Astrocyte (in vitro differentiated cells and primary cell): Measurements from ENCODE around the gene PLXNA3. TPM values are rescaled to one million over a fixed set of nuclear protein-coding genes. Genes with fewer than 3 reads are reported as not detected.

Experiments used
- DNase-seq: peaks from one replicate; pipeline ENCODE4 v3.0.0-alpha.2; 2010; ENCODE audit warnings: low read depth
- FAIRE-seq: peaks from 2 replicates; lab custom pipeline; 2011; peaks lifted over from hg19 to GRCh38; lab: Jason Lieb, UNC
- H2AFZ ChIP-seq: 2 replicates; pipeline ENCODE4 v1.6.0; 2012; ENCODE audit warnings: low read depth, low read length, inconsistent platforms
- H3K27ac ChIP-seq: 2 replicates; pipeline ENCODE4 v1.5.1; 2011; ENCODE audit warnings: low read depth, low read length, inconsistent platforms
- H3K27me3 ChIP-seq: 2 replicates; pipeline ENCODE4 v1.6.0; 2011; ENCODE audit warnings: low read length, inconsistent platforms; ENCODE audit not compliant: insufficient read depth
- H3K36me3 ChIP-seq: 2 replicates; pipeline ENCODE4 v1.5.1; 2011; ENCODE audit warnings: low read length, inconsistent platforms; ENCODE audit not compliant: insufficient read depth
- H3K4me1 ChIP-seq: 2 replicates; pipeline ENCODE4 v1.5.1; 2011; ENCODE audit warnings: low read length, inconsistent platforms; ENCODE audit not compliant: insufficient read depth
- H3K4me2 ChIP-seq: 2 replicates; pipeline ENCODE4 v1.6.0; 2012; ENCODE audit warnings: low read length, inconsistent platforms
- H3K4me3 ChIP-seq: 2 replicates; pipeline ENCODE4 v1.5.1; 2011; ENCODE audit warnings: low read depth, mild to moderate bottlenecking, low read length, inconsistent platforms; ENCODE audit not compliant: insufficient read depth
- H3K79me2 ChIP-seq: 2 replicates; pipeline ENCODE4 v1.6.0; 2012; ENCODE audit warnings: mild to moderate bottlenecking, low read length, inconsistent platforms; ENCODE audit not compliant: insufficient read depth
- H3K9ac ChIP-seq: 2 replicates; pipeline ENCODE4 v1.6.0; 2012; ENCODE audit warnings: mild to moderate bottlenecking, low read length, inconsistent platforms
- H3K9me3 ChIP-seq: 2 replicates; pipeline ENCODE4 v1.5.1; 2012; ENCODE audit warnings: low read depth, mild to moderate bottlenecking, low read length, inconsistent platforms; ENCODE audit not compliant: insufficient read depth
- H4K20me1 ChIP-seq: 2 replicates; pipeline ENCODE4 v1.6.0; 2012; ENCODE audit warnings: low read length, inconsistent platforms; ENCODE audit not compliant: insufficient read depth
- H3K27ac Mint-ChIP-seq: one replicate; pipeline ENCODE4 v1.8.0; 2021; ENCODE audit warnings: mild to moderate bottlenecking, mixed read lengths; ENCODE audit not compliant: unreplicated experiment
- H3K27me3 Mint-ChIP-seq: one replicate; pipeline ENCODE4 v1.8.0; 2021; ENCODE audit warnings: low read depth, mixed read lengths; ENCODE audit not compliant: unreplicated experiment
- H3K36me3 Mint-ChIP-seq: one replicate; pipeline ENCODE4 v1.8.0; 2021; ENCODE audit warnings: low read depth, mixed read lengths; ENCODE audit not compliant: unreplicated experiment
- H3K4me1 Mint-ChIP-seq: one replicate; pipeline ENCODE4 v1.8.0; 2021; ENCODE audit warnings: low read depth, mixed read lengths; ENCODE audit not compliant: unreplicated experiment
- H3K4me3 Mint-ChIP-seq: one replicate; pipeline ENCODE4 v1.8.0; 2021; ENCODE audit warnings: mild to moderate bottlenecking, moderate library complexity, mixed read lengths; ENCODE audit not compliant: unreplicated experiment
- H3K9me3 Mint-ChIP-seq: one replicate; pipeline ENCODE4 v1.8.0; 2021; ENCODE audit warnings: mild to moderate bottlenecking, mixed read lengths; ENCODE audit not compliant: unreplicated experiment
- CTCF ChIP-seq: IDR thresholded peaks from 2 replicates; pipeline ENCODE4 v1.5.1; 2011; ENCODE audit warnings: low read depth, mild to moderate bottlenecking, inconsistent platforms, low read length, moderate library complexity; ENCODE audit not compliant: insufficient read depth
- EZH2 ChIP-seq: IDR thresholded peaks from 2 replicates; pipeline ENCODE4 v1.6.1; 2012; ENCODE audit warnings: mild to moderate bottlenecking, low read length, inconsistent platforms; ENCODE audit not compliant: insufficient read depth
- total RNA-seq: library from RNA; stranded (reverse); gene quantifications from 2 replicates; pipeline ENCODE4 v1.2.1, GENCODE V29; 2021

Gene PLXNA3
- total RNA-seq, 1 donor from 2014 or later = 117 TPM

DNA sequence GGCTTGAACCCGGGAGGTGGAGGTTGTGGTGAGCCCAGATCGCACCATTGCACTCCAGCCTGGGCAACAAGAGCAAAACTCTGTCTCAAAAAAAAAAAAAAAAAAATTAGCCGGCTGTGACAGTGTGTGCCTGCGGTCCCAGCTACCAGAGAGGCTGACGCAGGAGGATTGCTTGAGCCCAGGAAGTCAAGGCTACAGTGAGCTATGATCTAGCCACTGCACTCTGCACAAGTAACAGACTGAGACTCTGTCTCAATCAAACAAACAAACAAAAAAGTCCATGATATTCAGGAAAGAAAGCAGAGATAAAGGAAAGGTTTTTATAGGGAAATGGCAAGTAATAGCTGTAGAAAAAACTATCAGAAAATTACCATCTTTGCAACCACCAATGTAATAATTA is 23.1 kb downstream of the PLXNA3 start:
- H3K27me3 ChIP-seq = no peaks in the 10 kb centered on the region
- peaks cover 4% of the 10 kb centered on the region for H3K36me3 Mint-ChIP-seq
- no peaks in the 10 kb centered on the region for H3K9me3 ChIP-seq
- H3K4me3 ChIP-seq = no peak overlapping the region
- no peaks in the 10 kb centered on the region for H4K20me1 ChIP-seq
- no peak overlapping the region for H3K4me3 Mint-ChIP-seq
- no peak overlapping the region for H3K4me2 ChIP-seq
- DNase-seq (no peak), FAIRE-seq (no peak)
- no peak overlapping the region for H3K27ac Mint-ChIP-seq
- no peaks in the 10 kb centered on the region for H3K27me3 Mint-ChIP-seq
- H3K36me3 ChIP-seq = no peaks in the 10 kb centered on the region
- H3K27ac ChIP-seq = no peak overlapping the region
- no peak overlapping the region for H2AFZ ChIP-seq
- H3K9ac ChIP-seq = no peak overlapping the region
- no peaks in the 10 kb centered on the region for H3K9me3 Mint-ChIP-seq
- peaks cover 12% of the 10 kb centered on the region for H3K79me2 ChIP-seq
- TF ChIP-seq EZH2 (no peak), CTCF (no peak)
- H3K4me1 Mint-ChIP-seq = no peaks in the 10 kb centered on the region
- H3K4me1 ChIP-seq = peaks cover 7% of the 10 kb centered on the region

DNA sequence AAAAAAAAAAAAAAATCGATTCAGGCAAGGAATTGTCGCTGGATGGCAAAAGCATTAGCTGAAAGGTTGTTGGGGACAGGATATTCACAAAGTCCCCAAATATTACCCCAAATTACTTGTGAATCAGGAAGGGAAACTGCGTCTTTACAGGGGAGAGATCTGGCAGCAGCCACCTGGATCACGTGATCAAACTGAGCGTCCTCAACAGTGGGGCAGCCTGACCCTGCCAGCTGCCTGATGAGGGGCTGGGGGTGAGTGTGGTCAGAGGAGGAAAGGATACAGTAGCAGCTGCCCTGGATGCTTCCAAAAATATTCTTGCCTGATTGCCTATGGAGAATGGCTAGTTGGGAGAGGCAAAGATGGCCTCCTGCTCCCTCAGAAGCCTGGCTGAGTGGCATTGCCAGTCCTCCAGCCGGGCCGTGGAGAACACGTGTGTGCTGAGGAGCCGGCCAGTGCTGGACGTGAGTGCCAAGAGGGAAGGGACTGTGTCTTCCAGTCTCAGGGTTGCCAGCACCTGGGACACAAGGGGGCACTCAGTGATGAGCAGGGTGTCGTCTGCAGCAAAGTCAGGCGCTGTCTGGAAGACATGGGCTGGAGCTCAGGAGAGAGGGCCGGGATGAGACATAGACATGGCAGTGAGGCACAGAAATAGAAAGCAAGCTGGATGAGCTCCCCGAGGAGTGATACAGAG is 24.0 kb downstream of the PLXNA3 start:
- Mint-ChIP-seq H3K27ac (no peak overlapping the region), H3K9me3 (no peaks in the 10 kb centered on the region)
- peaks cover 9% of the 10 kb centered on the region for H3K4me1 ChIP-seq

More for the DNA sequence above, 24.0 kb downstream of the PLXNA3 start:
- no peak for FAIRE-seq
- H3K4me3 ChIP-seq = no peak overlapping the region
- H3K4me2 ChIP-seq = no peak overlapping the region
- H3K27ac ChIP-seq = no peak overlapping the region
- H3K9me3 ChIP-seq = no peaks in the 10 kb centered on the region
- no peak for DNase-seq
- Mint-ChIP-seq H3K4me3 (no peak overlapping the region), H3K27me3 (no peaks in the 10 kb centered on the region), H3K36me3 (peaks cover 4% of the 10 kb centered on the region), H3K4me1 (no peaks in the 10 kb centered on the region)
- H2AFZ ChIP-seq = no peak overlapping the region
- H3K79me2 ChIP-seq = peaks cover 12% of the 10 kb centered on the region
- H3K27me3 ChIP-seq = no peaks in the 10 kb centered on the region
- no peaks in the 10 kb centered on the region for H4K20me1 ChIP-seq
- TF ChIP-seq CTCF (no peak), EZH2 (no peak)
- no peak overlapping the region for H3K9ac ChIP-seq
- H3K36me3 ChIP-seq = no peaks in the 10 kb centered on the region
